ENCODE data around the gene TSSC4. TPM values are rescaled to one million over a fixed set of nuclear protein-coding genes. Genes with fewer than 3 reads are reported as not detected.

Gene TSSC4
- total RNA-seq, 1 donor from 2014 or later, result 52.2 TPM

- H3K4me3 Mint-ChIP-seq (ENCODE audit: unreplicated experiment), result no peak overlapping the region
- TF ChIP-seq CTCF (IDR thresholded peaks at IDR 0.05), result no peak
- DNase-seq (ENCODE audit: low spot score), result no peak
- H3K27me3 Mint-ChIP-seq (ENCODE audit: low read depth), result peaks cover 2% of the 10 kb centered on the region
- H3K9me3 Mint-ChIP-seq (ENCODE audit: low read depth), result no peaks in the 10 kb centered on the region
- H3K4me1 Mint-ChIP-seq (ENCODE audit: low read depth), result no peaks in the 10 kb centered on the region
- no peaks in the 10 kb centered on the region for H3K36me3 Mint-ChIP-seq (ENCODE audit: low read depth)
- no peak overlapping the region for H3K27ac Mint-ChIP-seq (ENCODE audit: unreplicated experiment)
Measured at GRCh38 chr11:2421226-2421994, 20.9 kb downstream of the TSSC4 start.

- H3K4me3 Mint-ChIP-seq (ENCODE audit: unreplicated experiment), result no peak overlapping the region
- peaks cover 2% of the 10 kb centered on the region for H3K27me3 Mint-ChIP-seq (ENCODE audit: low read depth)
- no peaks in the 10 kb centered on the region for H3K9me3 Mint-ChIP-seq (ENCODE audit: low read depth)
- no peaks in the 10 kb centered on the region for H3K4me1 Mint-ChIP-seq (ENCODE audit: low read depth)
- no peaks in the 10 kb centered on the region for H3K36me3 Mint-ChIP-seq (ENCODE audit: low read depth)
- TF ChIP-seq CTCF (IDR thresholded peaks at IDR 0.05), result no peak
- no peak for DNase-seq (ENCODE audit: low spot score)
- H3K27ac Mint-ChIP-seq (ENCODE audit: unreplicated experiment), result no peak overlapping the region
Measured at GRCh38 chr11:2421996-2422395, 21.4 kb downstream of the TSSC4 start.

DNA sequence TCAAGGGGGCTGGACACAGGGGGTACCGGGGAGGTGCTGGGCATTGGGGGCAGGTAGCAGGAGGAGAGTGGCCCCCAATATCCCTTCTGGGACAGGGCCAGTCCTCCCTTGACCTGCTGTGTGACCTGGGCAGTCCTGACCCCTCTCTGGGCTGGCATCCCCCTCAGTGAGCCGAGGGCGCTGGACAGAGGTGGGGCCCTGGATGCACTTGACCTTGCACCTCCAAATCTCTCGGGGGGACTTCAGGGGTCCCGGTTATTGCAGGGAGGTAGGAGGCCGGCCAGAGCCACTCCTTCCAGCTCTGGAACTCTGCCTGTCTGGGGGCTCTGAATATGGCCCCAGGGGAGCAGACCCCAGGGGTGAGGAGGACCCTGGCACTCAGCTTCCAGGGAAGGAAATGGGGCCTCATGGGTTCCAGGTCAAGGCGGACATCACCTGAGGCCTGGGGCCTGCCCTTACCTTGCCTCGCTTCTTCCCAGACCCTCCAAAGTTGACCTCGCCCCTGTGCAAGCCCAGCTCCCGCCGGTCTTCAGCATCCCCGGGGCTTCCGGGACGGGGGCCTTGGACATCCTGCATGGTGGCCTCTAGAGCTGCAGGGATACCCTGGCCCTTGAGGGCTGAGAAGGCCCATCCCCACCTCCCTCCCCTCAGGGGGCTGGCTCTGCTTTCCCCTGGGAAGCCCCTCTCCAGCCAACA, 22.1 kb downstream of the TSSC4 start:
- Mint-ChIP-seq H3K36me3 (ENCODE audit: low read depth) (no peaks in the 10 kb centered on the region), H3K4me3 (ENCODE audit: unreplicated experiment) (no peak overlapping the region), H3K4me1 (ENCODE audit: low read depth) (no peaks in the 10 kb centered on the region), H3K27me3 (ENCODE audit: low read depth) (peaks cover 2% of the 10 kb centered on the region), H3K9me3 (ENCODE audit: low read depth) (no peaks in the 10 kb centered on the region), H3K27ac (ENCODE audit: unreplicated experiment) (no peak overlapping the region)
- TF ChIP-seq CTCF (IDR thresholded peaks at IDR 0.05), result no peak
- no peak for DNase-seq (ENCODE audit: low spot score)

- Mint-ChIP-seq H3K4me1 (ENCODE audit: low read depth) (no peaks in the 10 kb centered on the region), H3K36me3 (ENCODE audit: low read depth) (no peaks in the 10 kb centered on the region), H3K27ac (ENCODE audit: unreplicated experiment) (no peak overlapping the region), H3K27me3 (ENCODE audit: low read depth) (peaks cover 2% of the 10 kb centered on the region), H3K4me3 (ENCODE audit: unreplicated experiment) (no peak overlapping the region), H3K9me3 (ENCODE audit: low read depth) (no peaks in the 10 kb centered on the region)
- DNase-seq (ENCODE audit: low spot score), result no peak
- no peak for TF ChIP-seq CTCF (IDR thresholded peaks at IDR 0.05)
Measured at GRCh38 chr11:2423157-2424025, 22.8 kb downstream of the TSSC4 start.

Data from chondrocyte (in vitro differentiated cells).